Right ventricle myocardium inferior (tissue), 1 donor: ENCODE results near the gene MAML1. TPM values are rescaled to one million over a fixed set of nuclear protein-coding genes. Genes with fewer than 3 reads are reported as not detected.

Source experiments
- microRNA-seq: library from miRNA; unstranded; fragments of <30 nt; microRNA quantifications from one replicate; pipeline ENCODE4 v1.2.0, GENCODE V29; 2020
- total RNA-seq: library from RNA; stranded (reverse); fragmentation: NEBNext Ultra II Directional; extraction: Animal tissue kit (Norgen Biotek cat#: 25700); gene quantifications from one replicate; pipeline ENCODE4 v1.2.1, GENCODE V29; 2021
- donor health status: DM: no; HTN: yes; CAD: no; lungs with severe emphysema.

The MAML1 gene
- total RNA-seq, 1 donor from 2014 or later, result 11.1 TPM

Small RNAs within 50 kb of the gene (microRNA-seq; reads per million reads assigned to microRNA genes)
- gene MIR1229, result 1.4 reads per million

Other genes with a start within 250 kb of the MAML1 start
- 20.9 TPM for gene RUFY1, start 182.3 kb upstream of the MAML1 start, total RNA-seq
- 218 TPM for gene HNRNPH1, start 109.2 kb upstream of the MAML1 start, total RNA-seq
- not detected for gene CBY3, start 51.8 kb upstream of the MAML1 start, total RNA-seq
- 504 TPM for gene CANX, start 33.9 kb upstream of the MAML1 start, total RNA-seq
- gene LTC4S, start 61.2 kb downstream of the MAML1 start, total RNA-seq, result 10.3 TPM
- 98.9 TPM for gene MGAT4B, start 74.0 kb downstream of the MAML1 start, total RNA-seq
- 407 TPM for gene SQSTM1, start 88.1 kb downstream of the MAML1 start, total RNA-seq
- 12.2 TPM for gene MRNIP, start 126.0 kb downstream of the MAML1 start, total RNA-seq
- gene TBC1D9B, start 175.1 kb downstream of the MAML1 start, total RNA-seq, result 37.1 TPM